ENCODE data around the gene EIF4H. TPM values are rescaled to one million over a fixed set of nuclear protein-coding genes. Genes with fewer than 3 reads are reported as not detected.

EIF4H gene
- 100 to 1,000 TPM; 155 to 239 TPM for total RNA-seq

GRCh38 chr7:74173866-74174605, at the start of gene EIF4H:
Gene EIF4H (plus strand): TSS chr7:74174356. CDS start chr7:74174384, 28 bp downstream.

Small RNAs within 50 kb of the gene (small RNA-seq; reads per million reads assigned to genes)
- gene MIR590: 273 to 469 reads per million in 2 donors

Other genes with a start within 250 kb of the EIF4H start
- gene ELN, start 146.2 kb upstream of the EIF4H start, total RNA-seq: not detected
- 10 to 100 TPM; 16.2 to 40.3 TPM for gene LIMK1, start 90.6 kb upstream of the EIF4H start, total RNA-seq
- gene LAT2, start 35.6 kb downstream of the EIF4H start, total RNA-seq: under 1 TPM; 0.33 to 0.34 TPM
- gene RFC2, start 80.0 kb downstream of the EIF4H start, total RNA-seq: 10 to 100 TPM; 24.4 to 66.6 TPM
- 10 to 100 TPM; 20.3 to 27.9 TPM for gene CLIP2, start 115.1 kb downstream of the EIF4H start, total RNA-seq